Gastrocnemius medialis (tissue), 4 donors: ENCODE results near the gene CACNA2D1. TPM values are rescaled to one million over a fixed set of nuclear protein-coding genes. Genes with fewer than 3 reads are reported as not detected.

ENCODE experiments used
- ATAC-seq, 2 donors: fragments of 150-250 bp; one replicate each; pipeline ENCODE4 v1.9.1; 2016
- DNase-seq, 2 donors: peaks; one replicate each; pipeline ENCODE4 v3.0.0-alpha.2; 2019
- H3K27ac ChIP-seq, 4 donors: fragments of 200-600 bp; sonication (generic); 1 replicate in 1 of 4; 2 replicates in 3 of 4; pipeline ENCODE4 v1.5.1; 2016 to 2018; ENCODE audit warnings: mild to moderate bottlenecking in 2 of 4, moderate library complexity in 1 of 4
- H3K27me3 ChIP-seq, 3 donors: fragments of 200-600 bp; sonication (generic) in 2 of 3; 1 replicate in 1 of 3; 2 replicates in 2 of 3; pipeline versions ENCODE4 v1.5.1 to v1.6.0; 2016 to 2019; ENCODE audit warnings: mild to moderate bottlenecking in 1 of 3, moderate library complexity in 1 of 3
- H3K36me3 ChIP-seq, 2 donors: fragments of 200-600 bp; sonication (generic) in 1 of 2; one replicate each; pipeline ENCODE4 v1.5.1; 2017 to 2018
- H3K4me1 ChIP-seq, 2 donors: fragments of 200-600 bp; sonication (generic) in 1 of 2; one replicate each; pipeline ENCODE4 v1.5.1; 2016 to 2017; ENCODE audit warnings: mild to moderate bottlenecking in 2 of 2
- H3K4me3 ChIP-seq, 4 donors: fragments of 200-600 bp; sonication (generic) in 3 of 4; 1 replicate in 1 of 4; 2 replicates in 3 of 4; pipeline ENCODE4 v1.5.1; 2016 to 2019; ENCODE audit warnings: mild to moderate bottlenecking in 2 of 4
- H3K9me3 ChIP-seq, 3 donors: fragments of 200-600 bp; sonication (generic) in 2 of 3; 1 replicate in 1 of 3; 2 replicates in 2 of 3; pipeline ENCODE4 v1.5.1; 2016 to 2019
- POLR2A ChIP-seq, 2 donors: fragments of 450-650 bp; IDR thresholded peaks; one replicate each; pipeline ENCODE4 v1.6.1; 2017; ENCODE audit warnings: antibody characterized with exemption in 2 of 2, mild to moderate bottlenecking in 2 of 2, moderate library complexity in 2 of 2
- in situ Hi-C, 4 donors: fragments of 200-750 bp; cut with MboI; loops; one replicate each; pipeline versions ENCODE4 v1.15.0 to v1.8.0; 2017; ENCODE audit warnings: low sequenced_read_pairs in 4 of 4
- intact Hi-C: fragments of 100-400 bp; cut with DNase I; formaldehyde crosslinking; loops from one replicate; pipeline ENCODE4 v1.15.1; 2023; ENCODE audit warnings: low total_unique reads
- total RNA-seq, 4 donors: library from RNA; depleted of rRNA; stranded (reverse); fragments of >200 nt; gene quantifications; one replicate each; pipeline versions ENCODE4 v1.1.0 to v1.2.3, GENCODE V29; 2016
- TF ChIP-seq, protein P1 (sequence below), 5 experiments: fragments of 450-650 bp in 3 of 5; fragments of 200-600 bp in 2 of 5; sonication (generic) in 2 of 5; IDR thresholded peaks in 4 of 5; conservative IDR thresholded peaks in 1 of 5; 1 replicate in 4 of 5; 2 replicates in 1 of 5; pipeline ENCODE4 v1.5.1; 2016 to 2019; ENCODE audit warnings: antibody characterized with exemption in 5 of 5, mild to moderate bottlenecking in 3 of 5, moderate library complexity in 3 of 5

CACNA2D1 gene
- total RNA-seq, 4 donors from 2014 or later: 83.9 to 157 (median 120) TPM

DNA sequence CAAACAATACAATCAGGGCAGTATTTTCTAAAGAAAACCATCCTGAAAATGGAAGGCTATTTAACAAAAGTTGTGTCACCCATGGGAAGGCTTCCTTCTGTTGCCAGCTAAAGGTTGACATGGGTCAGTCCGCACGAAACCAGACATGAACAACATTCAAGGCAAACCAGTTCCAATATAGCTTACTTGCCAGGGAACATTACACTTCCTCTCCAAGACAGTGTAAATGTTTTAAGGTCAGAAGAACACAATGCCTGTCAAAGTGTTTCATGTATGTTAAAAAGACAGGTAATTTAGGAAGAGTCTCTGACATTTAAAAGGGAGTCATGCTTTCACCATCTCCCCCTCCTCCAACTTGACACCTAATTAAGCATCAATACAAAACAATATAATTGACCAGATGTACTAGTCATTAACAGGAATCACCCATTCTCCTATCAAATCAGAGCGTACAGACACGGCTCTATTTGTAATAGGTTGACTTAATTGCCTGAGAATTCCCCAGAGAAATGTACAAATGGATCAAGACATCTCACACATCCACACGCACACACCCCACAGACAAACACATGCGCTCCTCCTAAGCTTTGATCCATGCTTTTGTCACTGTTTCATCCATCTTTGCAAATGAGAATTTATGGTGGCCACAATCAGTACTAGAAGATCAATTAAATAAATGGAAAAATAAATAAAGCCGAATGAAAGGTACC, 69.5 kb downstream of the CACNA2D1 start:
- Histone ChIP-seq H3K27me3 (no peaks in the 10 kb centered on the region), H3K36me3 (no peaks in the 10 kb centered on the region), H3K27ac (peak overlapping the region; percentile 2 to 58 (median 32)), H3K4me1 (peaks cover 40 to 50% of the 10 kb centered on the region in 2 donors), H3K9me3 (no peaks in the 10 kb centered on the region), H3K4me3 (no peak overlapping the region)
- DNase-seq (no peak), ATAC-seq (peak in 1 of 2 donors; percentile 70)
- TF ChIP-seq POLR2A (IDR thresholded peaks at IDR 0.05): no peak
- TF ChIP-seq, protein P1, sequence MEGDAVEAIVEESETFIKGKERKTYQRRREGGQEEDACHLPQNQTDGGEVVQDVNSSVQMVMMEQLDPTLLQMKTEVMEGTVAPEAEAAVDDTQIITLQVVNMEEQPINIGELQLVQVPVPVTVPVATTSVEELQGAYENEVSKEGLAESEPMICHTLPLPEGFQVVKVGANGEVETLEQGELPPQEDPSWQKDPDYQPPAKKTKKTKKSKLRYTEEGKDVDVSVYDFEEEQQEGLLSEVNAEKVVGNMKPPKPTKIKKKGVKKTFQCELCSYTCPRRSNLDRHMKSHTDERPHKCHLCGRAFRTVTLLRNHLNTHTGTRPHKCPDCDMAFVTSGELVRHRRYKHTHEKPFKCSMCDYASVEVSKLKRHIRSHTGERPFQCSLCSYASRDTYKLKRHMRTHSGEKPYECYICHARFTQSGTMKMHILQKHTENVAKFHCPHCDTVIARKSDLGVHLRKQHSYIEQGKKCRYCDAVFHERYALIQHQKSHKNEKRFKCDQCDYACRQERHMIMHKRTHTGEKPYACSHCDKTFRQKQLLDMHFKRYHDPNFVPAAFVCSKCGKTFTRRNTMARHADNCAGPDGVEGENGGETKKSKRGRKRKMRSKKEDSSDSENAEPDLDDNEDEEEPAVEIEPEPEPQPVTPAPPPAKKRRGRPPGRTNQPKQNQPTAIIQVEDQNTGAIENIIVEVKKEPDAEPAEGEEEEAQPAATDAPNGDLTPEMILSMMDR (IDR thresholded peaks at IDR 0.05 in 4 of 5, conservative IDR thresholded peaks at IDR 0.05 in 1 of 5): no peak
- in situ Hi-C loops: no loop called here
- intact Hi-C loops: no loop called here

DNA sequence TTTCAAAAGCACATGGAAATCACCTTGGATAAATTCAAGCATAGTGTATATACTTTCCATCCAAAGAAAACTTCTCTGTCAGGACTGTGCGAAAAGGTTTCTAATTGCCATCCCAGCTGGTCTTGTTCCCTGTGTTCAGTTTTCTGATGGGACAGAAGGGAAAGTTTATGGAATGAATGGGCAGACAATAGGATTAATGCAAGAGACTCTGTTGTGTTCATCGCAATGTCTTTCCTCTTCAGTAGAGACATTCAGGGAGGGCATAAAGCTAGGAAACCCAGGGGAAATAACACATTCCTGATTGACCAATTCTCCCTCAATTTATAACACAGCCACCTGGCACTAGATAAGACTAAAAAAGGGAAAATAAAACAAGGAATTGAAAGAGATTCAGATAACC, 78.9 kb downstream of the CACNA2D1 start:
- H3K9me3 ChIP-seq: no peaks in the 10 kb centered on the region
- no peak overlapping the region for H3K27ac ChIP-seq
- H3K36me3 ChIP-seq: no peaks in the 10 kb centered on the region
- peaks cover 47 to 49% of the 10 kb centered on the region in 2 donors for H3K4me1 ChIP-seq
- H3K27me3 ChIP-seq: no peaks in the 10 kb centered on the region
- H3K4me3 ChIP-seq: no peak overlapping the region
- no peak for ATAC-seq
- in situ Hi-C loops: no loop called here
- DNase-seq: no peak
- TF ChIP-seq POLR2A (IDR thresholded peaks at IDR 0.05): no peak
- TF ChIP-seq, protein P1 (IDR thresholded peaks at IDR 0.05 in 4 of 5, conservative IDR thresholded peaks at IDR 0.05 in 1 of 5): no peak
- intact Hi-C loops: no loop called here

DNA sequence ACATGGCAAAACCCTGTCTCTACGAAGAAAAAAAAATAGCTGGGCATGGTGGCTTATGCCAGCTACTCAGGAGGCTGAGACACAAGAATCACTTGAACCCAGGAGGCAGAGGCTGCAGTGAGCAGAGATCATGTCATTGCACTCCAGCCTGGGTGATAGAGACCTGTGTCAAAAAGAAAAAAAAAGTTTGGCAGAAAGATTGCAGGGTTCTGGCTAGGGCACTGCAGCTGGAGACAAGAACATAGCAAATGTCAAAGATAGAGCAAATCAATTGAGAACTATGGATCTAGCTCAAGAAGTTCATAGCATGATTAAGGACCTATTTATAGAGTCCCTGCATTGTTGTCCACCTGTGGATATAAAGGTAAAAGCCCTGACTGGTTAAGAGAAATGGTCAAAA, 79.5 kb downstream of the CACNA2D1 start:
- Histone ChIP-seq H3K4me1 (peaks cover 44 to 52% of the 10 kb centered on the region in 2 donors), H3K4me3 (no peak overlapping the region), H3K27ac (no peak overlapping the region), H3K27me3 (no peaks in the 10 kb centered on the region), H3K9me3 (no peaks in the 10 kb centered on the region), H3K36me3 (no peaks in the 10 kb centered on the region)
- intact Hi-C loops: no loop called here
- in situ Hi-C loops: no loop called here
- no peak for ATAC-seq
- DNase-seq: no peak
- TF ChIP-seq, protein P1 (IDR thresholded peaks at IDR 0.05 in 4 of 5, conservative IDR thresholded peaks at IDR 0.05 in 1 of 5): no peak
- TF ChIP-seq POLR2A (IDR thresholded peaks at IDR 0.05): no peak

DNA sequence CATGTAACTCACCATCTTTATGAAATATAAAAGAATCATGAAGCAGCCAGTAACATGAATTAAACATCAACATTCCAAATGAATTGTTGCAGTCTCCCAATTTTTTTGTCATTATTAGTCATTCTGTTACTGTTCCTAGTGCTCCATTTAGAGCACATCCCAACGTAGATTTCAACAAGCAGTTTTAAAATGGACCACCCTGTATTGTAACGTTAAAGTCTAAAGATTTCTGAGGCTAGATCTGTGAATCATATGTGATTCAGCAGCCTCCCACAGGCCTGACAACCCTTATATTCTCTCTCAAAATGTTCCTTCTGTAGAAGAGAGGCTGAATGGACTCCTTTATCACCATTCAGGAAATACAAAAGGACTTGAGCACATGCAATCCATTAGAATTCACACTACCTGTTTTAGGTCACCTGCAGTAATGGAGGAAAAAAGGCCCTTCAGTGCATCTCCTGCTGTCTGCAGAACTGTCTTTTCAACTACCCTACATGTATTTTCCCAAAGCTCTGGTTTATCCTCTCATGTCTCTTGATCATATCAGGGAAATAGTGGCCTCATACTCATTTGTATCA, 81.4 kb downstream of the CACNA2D1 start:
- ATAC-seq (no peak), DNase-seq (no peak)
- Histone ChIP-seq H3K4me1 (peaks cover 42 to 59% of the 10 kb centered on the region in 2 donors), H3K36me3 (no peaks in the 10 kb centered on the region), H3K27me3 (no peaks in the 10 kb centered on the region), H3K4me3 (no peak overlapping the region), H3K27ac (no peak overlapping the region), H3K9me3 (no peaks in the 10 kb centered on the region)
- no peak for TF ChIP-seq POLR2A (IDR thresholded peaks at IDR 0.05)
- TF ChIP-seq, protein P1 (IDR thresholded peaks at IDR 0.05 in 4 of 5, conservative IDR thresholded peaks at IDR 0.05 in 1 of 5): no peak
- intact Hi-C loops (no loop called here), in situ Hi-C loops (no loop called here)
